GM12878 (cell line): Measurements from ENCODE around the gene OSBPL10. TPM values are rescaled to one million over a fixed set of nuclear protein-coding genes. Genes with fewer than 3 reads are reported as not detected.

Experiments used
- ATAC-seq: fragments of 200-7000 bp; cut with Tn5 transposase; 3 replicates; pipeline ENCODE4 v1.9.1; 2020; ENCODE audit warnings: mild to moderate bottlenecking, moderate library complexity
- BruUV-seq: library from RNA; stranded (reverse); fragments of 400-500 nt; replicated peaks from 2 replicates; lab custom pipeline; 2021; lab: Mats Ljungman, UMichigan
- CTCF ChIA-PET: fragments of 300-600 bp; sonication (Branson Sonifier 250); formaldehyde crosslinking; extraction: SDS; loops from one replicate; lab custom pipeline; 2021; ENCODE audit warnings: inconsistent platforms; lab: Yijun Ruan, JAX
- POLR2A ChIA-PET: fragments of 350-600 bp; formaldehyde crosslinking; extraction: SDS; loops from one replicate; lab custom pipeline; 2021; ENCODE audit warnings: inconsistent platforms; lab: Charles Lee
- RAD21 ChIA-PET: fragments of 300-600 bp; sonication (Branson Sonifier 250); formaldehyde crosslinking; loops from one replicate; lab custom pipeline; 2023; ENCODE audit warnings: antibody characterized with exemption; ENCODE audit not compliant: unreplicated experiment; lab: Charles Lee
- SMC1A ChIA-PET: fragments of 300-600 bp; sonication (Branson Sonifier 250); formaldehyde crosslinking; loops from one replicate; lab custom pipeline; 2023; ENCODE audit not compliant: unreplicated experiment, uncharacterized antibody; lab: Charles Lee
- DNase-seq: peaks from one replicate; pipeline ENCODE4 v3.0.0-alpha.2; 2011; ENCODE audit warnings: low read depth, low spot score
- FAIRE-seq: peaks from 3 replicates; lab custom pipeline; 2011; peaks lifted over from hg19 to GRCh38; lab: Jason Lieb, UNC
- H2AFZ ChIP-seq: 2 replicates; pipeline ENCODE4 v1.6.0; 2011; ENCODE audit warnings: low read depth, low read length, control low read depth; ENCODE audit not compliant: control insufficient read depth
- H3K27ac ChIP-seq: 2 replicates; pipeline ENCODE4 v1.5.1; 2011; ENCODE audit warnings: control low read depth; ENCODE audit not compliant: control insufficient read depth, insufficient read depth
- H3K27me3 ChIP-seq, 2 experiments: replicated peaks in 1 of 2; 2 replicates each; pipeline versions ENCODE4 v1.6.0 to v1.6.1; 2011; ENCODE audit warnings: low read length in 1 of 2; ENCODE audit not compliant: control insufficient read depth in 2 of 2, insufficient read depth in 2 of 2
- H3K36me3 ChIP-seq, 2 experiments: 2 replicates each; pipeline ENCODE4 v1.5.1; 2011; ENCODE audit warnings: low read length in 1 of 2; ENCODE audit not compliant: control insufficient read depth in 2 of 2, insufficient read depth in 2 of 2
- H3K4me1 ChIP-seq: 2 replicates; pipeline ENCODE4 v1.6.1; 2011; ENCODE audit warnings: mild to moderate bottlenecking, low read length, moderate library complexity, mixed read lengths; ENCODE audit not compliant: control insufficient read depth, insufficient read depth
- H3K4me2 ChIP-seq: 2 replicates; pipeline ENCODE4 v1.6.0; 2011; ENCODE audit warnings: control low read depth; ENCODE audit not compliant: control insufficient read depth, insufficient read depth
- H3K4me3 ChIP-seq: fragments of 200-600 bp; sonication (generic); 2 replicates; pipeline ENCODE4 v1.5.1; 2016
- H3K79me2 ChIP-seq: 2 replicates; pipeline ENCODE4 v1.6.0; 2011; ENCODE audit warnings: low read length; ENCODE audit not compliant: control insufficient read depth, insufficient read depth
- H3K9ac ChIP-seq: 2 replicates; pipeline ENCODE4 v1.8.0; 2011; ENCODE audit warnings: low read length, control low read depth, mixed read lengths; ENCODE audit not compliant: control insufficient read depth, insufficient read depth
- H3K9me3 ChIP-seq: replicated peaks from 3 replicates; pipeline ENCODE4 v1.5.1; 2011; ENCODE audit warnings: mild to moderate bottlenecking, low read length; ENCODE audit not compliant: control insufficient read depth, insufficient read depth
- H4K20me1 ChIP-seq: 2 replicates; pipeline ENCODE4 v1.6.0; 2011; ENCODE audit not compliant: control insufficient read depth, insufficient read depth
- CHD1 ChIP-seq: IDR thresholded peaks from 2 replicates; pipeline ENCODE4 v1.6.1; 2012; ENCODE audit warnings: low read depth, low read length, improper control_type of control experiment
- EED ChIP-seq: sonication (generic); IDR thresholded peaks from 2 replicates; pipeline ENCODE4 v1.6.1; 2016; ENCODE audit warnings: antibody characterized with exemption, low read depth
- GATAD2B ChIP-seq: fragments of 450-650 bp; conservative IDR thresholded peaks from 2 replicates; pipeline ENCODE4 v1.6.1; 2017; ENCODE audit warnings: low read depth, mild to moderate bottlenecking, moderate library complexity
- MEF2A ChIP-seq: IDR thresholded peaks from 2 replicates; pipeline ENCODE4 v1.6.1; 2011; ENCODE audit warnings: low read depth, mild to moderate bottlenecking, low read length, moderate library complexity; ENCODE audit not compliant: insufficient read depth
- NFXL1 ChIP-seq: fragments of 450-650 bp; IDR thresholded peaks from 2 replicates; pipeline ENCODE4 v1.6.1; 2017; ENCODE audit warnings: antibody characterized with exemption, mild to moderate bottlenecking, borderline replicate concordance
- RAD51 ChIP-seq: fragments of 450-650 bp; IDR thresholded peaks from 2 replicates; pipeline ENCODE4 v1.6.1; 2016; ENCODE audit warnings: moderate library complexity, mild to moderate bottlenecking, inconsistent platforms
- TARDBP ChIP-seq: IDR thresholded peaks from 2 replicates; pipeline ENCODE4 v1.6.1; 2016; ENCODE audit warnings: borderline replicate concordance
- ZNF274 ChIP-seq: IDR thresholded peaks from one replicate; pipeline ENCODE4 v1.8.0; 2011; ENCODE audit not compliant: insufficient read length, insufficient read depth
- WGBS: methylation state at CpG from one replicate; pipeline ENCODE4 v1.1.6; 2016; ENCODE audit warnings: low lambda C conversion rate; ENCODE audit not compliant: insufficient replicate concordance, insufficient coverage; ENCODE audit errors: missing lambda C conversion rate; 5-methylcytosine and 5-hydroxymethylcytosine counted together
- in situ Hi-C: fragments of 300-500 bp; cut with MboI; formaldehyde crosslinking; loops from 9 replicates; pipeline ENCODE4 v1.14.3; 2018; ENCODE audit warnings: mixed read lengths
- intact Hi-C: fragments of 100-400 bp; cut with micrococcal nuclease; formaldehyde crosslinking; loops from one replicate; pipeline ENCODE4 v1.14.2; 2022; ENCODE audit not compliant: unreplicated experiment
- polyA plus RNA-seq, 11 experiments: library from polyadenylated mRNA; depleted of rRNA in 4 of 11; unstranded in 6 of 11; stranded (reverse) in 5 of 11; fragments of >200 nt; fragmentation: Nextera tagmentation in 4 of 11; fragmentation: Illumina TruSeq in 1 of 11; extraction: Ambion mirVana in 4 of 11; extraction: Trizol in 1 of 11; gene quantifications; 1 replicate in 1 of 11; 2 replicates in 10 of 11; pipeline versions ENCODE4 v1.2.1 to v1.2.3, GENCODE V29; 2011 to 2016; ENCODE audit warnings: inconsistent platforms in 2 of 11, missing spikeins in 2 of 11, low read depth in 1 of 11
- total RNA-seq, 4 experiments: library from RNA; depleted of rRNA in 3 of 4; stranded (reverse); fragments of >200 nt in 3 of 4; fragmentation: Illumina TruSeq in 1 of 4; extraction: Trizol in 1 of 4; gene quantifications; 2 replicates each; pipeline versions ENCODE4 v1.2.1 to v1.2.3, GENCODE V29; 2013 to 2021
- TF ChIP-seq, protein P1 (sequence below): IDR thresholded peaks from 2 replicates; pipeline ENCODE4 v1.6.1; 2012; ENCODE audit warnings: low read depth, low read length, improper control_type of control experiment
- TF ChIP-seq, protein P2 (sequence below): IDR thresholded peaks from 2 replicates; pipeline ENCODE4 v1.6.1; 2011; ENCODE audit warnings: low read depth, low read length, improper control_type of control experiment, borderline replicate concordance
- TF ChIP-seq, protein P3 (sequence below): fragments of 150-350 bp; IDR thresholded peaks from 2 replicates; pipeline ENCODE4 v1.6.1; 2016; ENCODE audit warnings: low read depth, low read length

Gene OSBPL10
- total and polyA plus RNA-seq, 10 of the 15 experiments (the other 5 are each of a cell fraction or from before 2014, with no cell fraction given): 0.03 to 0.25 (median 0.09) TPM; not detected in 5

DNA sequence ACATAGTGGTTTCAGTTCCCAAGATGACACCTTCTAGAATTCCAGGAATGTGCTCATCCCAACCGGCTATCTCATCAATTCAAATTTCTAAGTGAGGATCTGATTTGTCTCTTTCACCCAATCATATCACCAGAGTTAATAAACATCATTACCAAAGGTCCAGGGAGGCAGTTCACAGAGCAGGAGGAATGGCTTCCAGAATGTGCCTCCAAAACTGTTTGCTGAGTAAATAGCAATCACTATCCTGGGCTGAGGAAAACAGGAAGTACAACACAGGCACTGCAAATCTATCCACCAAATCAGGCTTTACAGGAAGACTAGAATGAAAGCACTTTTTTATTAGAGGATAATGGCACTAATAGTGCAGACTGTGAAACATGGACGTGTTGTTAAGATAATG is 61.5 kb downstream of the OSBPL10 start:
- RAD21 ChIA-PET: no interaction called here
- in situ Hi-C loops: no loop called here
- Histone ChIP-seq H3K4me3 (no peak overlapping the region), H3K36me3 (no peaks in the 10 kb centered on the region)
- no peak for TF ChIP-seq RAD51
- TF ChIP-seq, all 136 proteins: peak for 0
- Histone ChIP-seq H3K27me3 (no peaks in the 10 kb centered on the region), H3K4me1 (peaks cover 8% of the 10 kb centered on the region; the same call in 1 of the 2 replicates), H4K20me1 (no peaks in the 10 kb centered on the region), H3K9me3 (no peaks in the 10 kb centered on the region; the same call in 1 of the 3 replicates), H3K4me2 (no peak overlapping the region), H3K79me2 (no peaks in the 10 kb centered on the region), H2AFZ (no peak overlapping the region), H3K9ac (no peak overlapping the region), H3K27ac (no peak overlapping the region)
- FAIRE-seq (no peak), DNase-seq (no peak), ATAC-seq (no peak)
- CTCF ChIA-PET: no interaction called here
- SMC1A ChIA-PET: no interaction called here
- BruUV-seq: no TSS peak
- POLR2A ChIA-PET: no interaction called here
- 77% methylated on average over 2 of the region's 2 CpGs for WGBS
- intact Hi-C loops: no loop called here

- ATAC-seq: peak; percentile 94
- intact Hi-C loops: no loop called here
- H4K20me1 ChIP-seq: no peaks in the 10 kb centered on the region
- CTCF ChIA-PET: interaction anchor here (1.0 kb wide), 1 partner anchor 30 kb away, joined by 3 read pairs; no protein-coding TSS in a partner anchor
- FAIRE-seq: no peak
- peak; percentile 7 for DNase-seq
- WGBS: 43% methylated on average over 5 of the region's 5 CpGs
- no peak overlapping the region for H3K9ac ChIP-seq
- H3K27me3 ChIP-seq: no peaks in the 10 kb centered on the region
- 0 out of 2 replicates have a peak overlapping the region, but pooled peaks have one; percentile 30 for H3K27ac ChIP-seq
- SMC1A ChIA-PET: no interaction called here
- no peaks in the 10 kb centered on the region for H3K79me2 ChIP-seq
- peaks cover 8% of the 10 kb centered on the region; the same call in 1 of the 2 replicates for H3K4me1 ChIP-seq
- 0 out of 2 replicates have a peak overlapping the region, but pooled peaks have one; percentile 7 for H3K4me2 ChIP-seq
- H2AFZ ChIP-seq: peak overlapping the region; percentile 85
- RAD21 ChIA-PET: no interaction called here
- H3K4me3 ChIP-seq: no peak overlapping the region
- no peaks in the 10 kb centered on the region; the same call in 1 of the 3 replicates for H3K9me3 ChIP-seq
- no peaks in the 10 kb centered on the region for H3K36me3 ChIP-seq
- in situ Hi-C loops: no loop called here
- BruUV-seq: no TSS peak
- POLR2A ChIA-PET: no interaction called here
- TF ChIP-seq, protein P1, sequence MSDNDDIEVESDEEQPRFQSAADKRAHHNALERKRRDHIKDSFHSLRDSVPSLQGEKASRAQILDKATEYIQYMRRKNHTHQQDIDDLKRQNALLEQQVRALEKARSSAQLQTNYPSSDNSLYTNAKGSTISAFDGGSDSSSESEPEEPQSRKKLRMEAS: no peak
- TF ChIP-seq MEF2A (no peak), EED (no peak), CHD1 (no peak), ZNF274 (no peak), GATAD2B (no peak), NFXL1 (no peak), TARDBP (no peak)
- TF ChIP-seq, protein P2, sequence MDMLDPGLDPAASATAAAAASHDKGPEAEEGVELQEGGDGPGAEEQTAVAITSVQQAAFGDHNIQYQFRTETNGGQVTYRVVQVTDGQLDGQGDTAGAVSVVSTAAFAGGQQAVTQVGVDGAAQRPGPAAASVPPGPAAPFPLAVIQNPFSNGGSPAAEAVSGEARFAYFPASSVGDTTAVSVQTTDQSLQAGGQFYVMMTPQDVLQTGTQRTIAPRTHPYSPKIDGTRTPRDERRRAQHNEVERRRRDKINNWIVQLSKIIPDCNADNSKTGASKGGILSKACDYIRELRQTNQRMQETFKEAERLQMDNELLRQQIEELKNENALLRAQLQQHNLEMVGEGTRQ: no peak
- TF ChIP-seq, protein P3, sequence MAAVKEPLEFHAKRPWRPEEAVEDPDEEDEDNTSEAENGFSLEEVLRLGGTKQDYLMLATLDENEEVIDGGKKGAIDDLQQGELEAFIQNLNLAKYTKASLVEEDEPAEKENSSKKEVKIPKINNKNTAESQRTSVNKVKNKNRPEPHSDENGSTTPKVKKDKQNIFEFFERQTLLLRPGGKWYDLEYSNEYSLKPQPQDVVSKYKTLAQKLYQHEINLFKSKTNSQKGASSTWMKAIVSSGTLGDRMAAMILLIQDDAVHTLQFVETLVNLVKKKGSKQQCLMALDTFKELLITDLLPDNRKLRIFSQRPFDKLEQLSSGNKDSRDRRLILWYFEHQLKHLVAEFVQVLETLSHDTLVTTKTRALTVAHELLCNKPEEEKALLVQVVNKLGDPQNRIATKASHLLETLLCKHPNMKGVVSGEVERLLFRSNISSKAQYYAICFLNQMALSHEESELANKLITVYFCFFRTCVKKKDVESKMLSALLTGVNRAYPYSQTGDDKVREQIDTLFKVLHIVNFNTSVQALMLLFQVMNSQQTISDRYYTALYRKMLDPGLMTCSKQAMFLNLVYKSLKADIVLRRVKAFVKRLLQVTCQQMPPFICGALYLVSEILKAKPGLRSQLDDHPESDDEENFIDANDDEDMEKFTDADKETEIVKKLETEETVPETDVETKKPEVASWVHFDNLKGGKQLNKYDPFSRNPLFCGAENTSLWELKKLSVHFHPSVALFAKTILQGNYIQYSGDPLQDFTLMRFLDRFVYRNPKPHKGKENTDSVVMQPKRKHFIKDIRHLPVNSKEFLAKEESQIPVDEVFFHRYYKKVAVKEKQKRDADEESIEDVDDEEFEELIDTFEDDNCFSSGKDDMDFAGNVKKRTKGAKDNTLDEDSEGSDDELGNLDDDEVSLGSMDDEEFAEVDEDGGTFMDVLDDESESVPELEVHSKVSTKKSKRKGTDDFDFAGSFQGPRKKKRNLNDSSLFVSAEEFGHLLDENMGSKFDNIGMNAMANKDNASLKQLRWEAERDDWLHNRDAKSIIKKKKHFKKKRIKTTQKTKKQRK: no peak
Measured at GRCh38 chr3:31918179-31919150, 62.6 kb downstream of the OSBPL10 start.
